ENCODE results near the gene PAFAH2.

Gene PAFAH2

GRCh38 chr1:26031611-26032220, 33.9 kb upstream of the PAFAH2 start:
- no peak for DNase-seq (ENCODE audit: insufficient read length, low spot score)
- no peak for FAIRE-seq

DNA sequence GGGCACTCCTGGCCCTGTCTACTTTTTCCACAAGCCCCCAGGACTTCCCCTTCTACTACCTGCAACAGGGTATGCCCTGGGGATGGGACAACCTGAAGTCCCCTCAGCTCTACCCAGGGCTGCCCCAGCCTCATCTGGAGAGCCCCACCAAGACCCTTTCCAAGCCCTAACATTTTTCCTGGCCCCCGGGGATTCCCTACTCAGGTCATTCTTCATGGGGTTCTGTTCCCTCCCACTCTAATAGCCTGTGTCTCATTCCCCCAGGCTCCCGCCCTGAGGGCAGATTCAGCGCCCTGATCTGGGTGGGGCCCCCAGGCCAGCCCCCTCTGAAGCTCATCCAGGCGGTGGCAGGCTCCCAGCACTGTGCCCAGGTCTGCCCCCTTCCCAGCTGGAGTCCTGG, 33.3 kb upstream of the PAFAH2 start:
- FAIRE-seq (no peak), DNase-seq (ENCODE audit: insufficient read length, low spot score) (no peak)

- no peak for DNase-seq (ENCODE audit: insufficient read length, low spot score)
Observed at GRCh38 chr1:26029864-26030481, 32.1 kb upstream of the PAFAH2 start.

GRCh38 chr1:26029054-26029863, 31.4 kb upstream of the PAFAH2 start:
- FAIRE-seq (no peak), DNase-seq (ENCODE audit: insufficient read length, low spot score) (no peak)

More at GRCh38 chr1:26029864-26030481, 32.1 kb upstream of the PAFAH2 start:
- FAIRE-seq = no peak

GRCh38 chr1:26028490-26028980, 30.7 kb upstream of the PAFAH2 start:
- DNase-seq (ENCODE audit: insufficient read length, low spot score) (no peak), FAIRE-seq (no peak)

DNA sequence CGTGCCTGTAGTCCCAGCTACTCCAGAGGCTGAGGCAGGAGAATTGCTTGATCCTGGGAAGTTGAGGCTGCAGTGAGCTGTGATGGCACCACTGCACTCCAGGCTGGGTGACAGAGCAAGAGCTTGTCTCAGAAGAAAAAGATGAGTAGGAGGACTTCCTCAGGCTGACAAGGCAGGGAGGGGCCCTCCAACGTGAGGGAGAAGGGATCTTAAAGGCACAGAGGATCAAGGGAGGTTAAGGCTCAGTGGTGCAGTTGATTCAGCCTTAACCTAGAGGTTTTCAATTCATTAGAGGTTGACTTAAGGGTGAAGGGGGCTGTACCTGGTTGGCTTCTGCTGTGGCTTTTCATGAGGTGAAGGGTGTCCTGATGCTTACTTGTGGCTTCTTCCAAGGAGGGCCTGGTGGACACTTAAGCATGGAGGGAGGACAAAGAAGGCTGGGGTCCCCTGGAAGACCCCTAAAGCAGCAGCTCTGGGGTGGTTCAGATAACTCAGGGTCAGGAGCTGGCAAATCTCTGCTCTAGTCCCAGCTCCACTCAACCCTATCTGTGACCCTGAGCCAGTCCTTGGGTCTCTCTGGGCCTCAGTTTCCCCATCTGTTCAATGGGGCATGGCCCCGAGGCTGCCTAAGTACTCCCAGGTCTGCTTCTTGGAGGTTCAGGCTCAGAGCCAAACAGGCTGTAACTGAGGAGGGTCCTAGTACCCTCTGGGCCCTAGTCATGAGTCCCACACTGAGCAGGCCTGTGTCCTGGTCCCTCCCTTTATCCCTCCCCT, 30.0 kb upstream of the PAFAH2 start:
- FAIRE-seq (no peak), DNase-seq (ENCODE audit: insufficient read length, low spot score) (no peak)

- FAIRE-seq (no peak), DNase-seq (ENCODE audit: insufficient read length, low spot score) (no peak)
Observed at GRCh38 chr1:26025517-26025916, 27.7 kb upstream of the PAFAH2 start.

- DNase-seq (ENCODE audit: insufficient read length, low spot score) (no peak), FAIRE-seq (no peak)
Observed at GRCh38 chr1:26025060-26025459, 27.2 kb upstream of the PAFAH2 start.

GRCh38 chr1:26023826-26024225, 26.0 kb upstream of the PAFAH2 start:
- FAIRE-seq = no peak

GRCh38 chr1:26023009-26023408, 25.1 kb upstream of the PAFAH2 start:
- DNase-seq (ENCODE audit: insufficient read length, low spot score) = no peak
- FAIRE-seq = no peak

More at GRCh38 chr1:26023826-26024225, 26.0 kb upstream of the PAFAH2 start:
- no peak for DNase-seq (ENCODE audit: insufficient read length, low spot score)

GRCh38 chr1:26022404-26022779, 24.5 kb upstream of the PAFAH2 start:
- no peak for FAIRE-seq

DNA sequence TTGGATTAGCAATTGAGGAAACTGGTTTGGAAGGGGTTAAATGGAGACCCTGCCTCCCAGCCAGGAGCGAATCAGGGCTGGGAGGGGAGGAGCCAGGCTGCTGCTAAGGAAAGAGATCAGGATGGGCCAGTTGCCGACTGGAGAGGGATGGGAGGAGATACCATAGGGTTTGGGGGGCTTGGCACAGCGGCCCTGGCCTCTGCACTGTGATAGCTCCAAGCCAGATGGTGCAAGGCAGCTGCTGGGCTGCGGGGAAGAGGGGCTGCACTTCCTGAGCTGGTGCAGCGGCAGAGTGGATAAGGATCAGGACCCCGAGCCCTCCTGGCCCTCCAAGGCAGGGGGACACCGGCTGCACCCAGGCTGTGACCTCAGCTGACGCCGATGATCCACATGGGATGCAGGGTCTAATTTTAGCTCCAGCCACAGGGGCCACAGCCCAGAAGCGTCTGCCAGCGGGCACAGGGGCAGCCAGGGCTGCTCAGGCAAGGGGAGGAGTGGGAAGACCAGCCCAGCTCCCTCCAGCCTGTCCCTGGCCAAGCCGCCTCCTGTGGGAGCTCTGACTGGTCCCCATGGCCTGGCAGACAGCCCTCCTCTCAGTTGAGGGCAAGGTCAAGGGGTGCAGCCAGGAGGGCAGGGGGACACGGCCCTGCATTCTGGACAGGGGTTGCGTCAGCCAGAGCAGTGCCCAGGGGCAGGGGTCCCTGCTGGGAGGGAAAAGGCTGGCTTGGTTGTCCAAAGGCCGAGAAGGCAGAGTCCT, 24.0 kb upstream of the PAFAH2 start, which contains the start of gene EXTL1:
EXTL1 (plus strand) TSS at position 129 of the 757 bp plus-strand sequence. CDS start 872 bp downstream, outside the sequence.
- FAIRE-seq = no peak

More at GRCh38 chr1:26022404-26022779, 24.5 kb upstream of the PAFAH2 start:
- DNase-seq (ENCODE audit: insufficient read length, low spot score) = no peak

GRCh38 chr1:26020941-26021646, 23.2 kb upstream of the PAFAH2 start:
- no peak for DNase-seq (ENCODE audit: insufficient read length, low spot score)
- FAIRE-seq = no peak

More for the DNA sequence above, 24.0 kb upstream of the PAFAH2 start, which contains the start of gene EXTL1:
- no peak for DNase-seq (ENCODE audit: insufficient read length, low spot score)

GRCh38 chr1:26020330-26020768, 22.5 kb upstream of the PAFAH2 start:
- DNase-seq (ENCODE audit: insufficient read length, low spot score) (no peak), FAIRE-seq (no peak)

DNA sequence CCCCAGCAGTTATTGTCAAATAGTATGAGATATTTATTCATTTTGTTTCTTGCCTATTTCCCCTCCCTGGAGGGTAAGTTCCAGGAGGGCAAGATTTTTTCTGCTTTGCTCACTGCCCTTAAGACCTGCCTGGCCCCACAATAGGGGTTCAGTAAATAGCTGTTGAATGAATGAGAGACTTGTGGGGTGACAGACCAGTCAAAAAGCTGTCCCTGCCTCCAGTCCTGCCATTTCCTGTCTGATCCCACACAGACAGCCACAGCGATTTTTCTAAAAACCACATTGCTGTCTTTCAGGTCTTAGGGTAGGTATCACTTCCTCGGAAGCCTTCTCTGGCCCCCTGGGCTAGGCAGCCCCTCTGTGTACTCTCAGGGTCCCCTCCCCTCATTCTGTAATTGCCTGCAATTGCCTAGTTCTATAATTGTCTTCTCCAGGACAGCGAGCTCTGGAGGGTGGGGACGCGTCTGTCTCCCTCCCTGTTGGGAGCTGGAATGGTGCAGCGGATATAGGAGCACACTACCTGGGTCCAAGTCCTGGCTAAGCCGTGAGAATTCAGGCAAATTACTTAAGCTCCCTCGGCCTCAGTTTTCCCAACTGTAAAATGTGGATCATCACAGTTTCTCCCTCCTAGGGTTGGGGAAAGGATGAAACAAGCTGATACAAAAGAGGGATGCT, 21.9 kb upstream of the PAFAH2 start:
- DNase-seq (ENCODE audit: insufficient read length, low spot score) (no peak), FAIRE-seq (no peak)

GRCh38 chr1:26017606-26018005, 19.7 kb upstream of the PAFAH2 start:
- FAIRE-seq (no peak), DNase-seq (ENCODE audit: insufficient read length, low spot score) (no peak)

DNA sequence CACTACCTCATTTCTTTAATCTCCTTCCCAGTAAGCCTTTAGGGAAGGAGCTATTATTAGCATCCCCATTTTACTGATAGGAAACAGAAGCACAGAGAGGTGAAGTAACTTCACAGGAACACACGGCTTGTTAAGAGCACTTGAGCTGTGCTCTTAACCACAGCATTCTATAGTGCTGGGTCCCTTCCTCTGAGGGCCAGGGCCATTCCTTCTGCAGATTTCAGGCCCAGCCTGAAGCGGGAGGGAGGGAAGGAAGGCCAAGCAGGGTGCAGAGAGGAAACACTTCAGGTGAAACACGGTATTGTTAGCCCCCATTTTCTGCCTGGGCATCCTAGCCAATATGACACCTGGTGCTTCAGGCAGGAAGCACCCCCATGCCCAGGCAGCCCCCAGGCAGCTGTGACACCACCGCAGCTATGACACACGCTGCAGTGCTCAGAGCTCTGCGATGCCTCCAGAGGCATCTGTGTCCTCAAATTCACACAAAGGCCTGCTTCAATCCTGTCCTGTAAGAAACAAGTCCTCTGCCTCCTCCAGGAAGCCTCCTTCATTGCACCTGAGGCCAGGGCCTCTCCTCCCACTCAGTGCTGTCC, 19.2 kb upstream of the PAFAH2 start:
- DNase-seq (ENCODE audit: insufficient read length, low spot score) (no peak), FAIRE-seq (no peak)

GRCh38 chr1:26016258-26016952, 18.5 kb upstream of the PAFAH2 start:
- DNase-seq (ENCODE audit: insufficient read length, low spot score) = no peak
- FAIRE-seq = no peak

All from GM19239 (cell line).